Measurements from ENCODE around the gene CYB561D2. TPM values are rescaled to one million over a fixed set of nuclear protein-coding genes. Genes with fewer than 3 reads are reported as not detected.

Gene CYB561D2
- total and polyA plus RNA-seq, 2 donors (not counting 3 experiments of a cell fraction or from before 2014, with no cell fraction given) = 13.6 to 46.0 TPM

DNA sequence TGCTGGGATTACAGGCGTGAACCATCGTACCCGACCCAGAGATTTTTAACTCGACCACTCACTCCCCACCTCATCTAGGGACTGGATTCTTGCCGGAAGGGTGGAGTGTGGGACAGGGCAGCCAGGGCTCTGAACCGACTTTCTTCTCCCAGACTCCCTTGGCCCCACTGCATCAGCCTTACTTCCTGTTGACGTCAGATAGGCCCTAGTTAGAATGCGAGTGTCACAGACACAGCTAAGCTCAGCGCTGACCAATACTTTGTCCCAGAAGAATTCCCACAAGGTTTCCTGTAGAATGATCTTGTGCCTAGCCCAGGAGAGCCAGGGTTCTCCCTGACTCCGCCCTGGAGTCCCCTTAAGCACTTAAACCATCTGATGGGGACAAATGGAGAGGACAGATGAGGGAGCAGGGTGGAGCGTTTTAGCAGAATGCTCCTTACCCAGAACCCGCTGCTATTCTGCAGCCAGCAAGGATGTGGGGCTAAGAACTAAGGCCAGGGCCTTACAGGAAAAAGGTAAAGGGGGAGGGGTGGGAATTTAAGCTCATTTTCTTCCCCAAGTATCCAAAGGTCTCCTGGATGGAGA is 16.8 kb upstream of the CYB561D2 start:
- peaks cover 36% of the 10 kb centered on the region for H3K4me1 ChIP-seq (ENCODE audit: control insufficient read depth, extremely low read depth, insufficient read depth, low read length)
- peak overlapping the region; percentile 93 for H3K4me2 ChIP-seq (ENCODE audit: insufficient read depth, low read length)
- H2AFZ ChIP-seq (ENCODE audit: low read depth, low read length) = no peak overlapping the region
- intact Hi-C loops (cut with micrococcal nuclease) (loop anchor here (1.0 kb wide), 1 partner anchor 11 kb away; no protein-coding TSS in a partner anchor), dilution Hi-C loops (cut with MboI; ENCODE audit: extremely low pct_ligation_motif_present, low sequenced_read_pairs) (no loop called here)
- no peaks in the 10 kb centered on the region for H4K20me1 ChIP-seq (replicated peaks; ENCODE audit: control insufficient read depth, extremely low read depth, insufficient read depth, low read length)
- H3K36me3 ChIP-seq (ENCODE audit: control insufficient read depth in 2 of 2, extremely low read depth in 1 of 2, insufficient read depth in 2 of 2, low read length in 2 of 2) = peaks cover 20 to 29% of the 10 kb centered on the region in 2 experiments
- no peaks in the 10 kb centered on the region for H3K9me1 ChIP-seq (replicated peaks; ENCODE audit: control insufficient read depth, extremely low read depth, insufficient read depth, low read length)
- H3K79me2 ChIP-seq (ENCODE audit: control insufficient read depth, insufficient read depth, low read length) = peaks cover 60% of the 10 kb centered on the region
- peak overlapping the region; percentile 78 for H3K9ac ChIP-seq (replicated peaks; ENCODE audit: extremely low read depth, insufficient read depth, low read length)
- H3K27me3 ChIP-seq (ENCODE audit: control insufficient read depth in 2 of 2, insufficient read depth in 2 of 2, low read length in 2 of 2) = no peaks in the 10 kb centered on the region
- CTCF ChIA-PET = interaction anchor here (1.3 to 5.0 kb wide), 2 partner anchors 10 to 14 kb away, joined by 4 to 66 read pairs; partner anchors contain the start of gene HYAL2
- no peak for TF ChIP-seq GATA2 (IDR thresholded peaks at IDR 0.05; ENCODE audit: insufficient read depth, insufficient read length, low read depth, low read length)
- no peak for TF ChIP-seq EZH2 (IDR thresholded peaks at IDR 0.05; ENCODE audit: borderline replicate concordance, low read depth, low read length, severe bottlenecking)
- TF ChIP-seq, protein P1, sequence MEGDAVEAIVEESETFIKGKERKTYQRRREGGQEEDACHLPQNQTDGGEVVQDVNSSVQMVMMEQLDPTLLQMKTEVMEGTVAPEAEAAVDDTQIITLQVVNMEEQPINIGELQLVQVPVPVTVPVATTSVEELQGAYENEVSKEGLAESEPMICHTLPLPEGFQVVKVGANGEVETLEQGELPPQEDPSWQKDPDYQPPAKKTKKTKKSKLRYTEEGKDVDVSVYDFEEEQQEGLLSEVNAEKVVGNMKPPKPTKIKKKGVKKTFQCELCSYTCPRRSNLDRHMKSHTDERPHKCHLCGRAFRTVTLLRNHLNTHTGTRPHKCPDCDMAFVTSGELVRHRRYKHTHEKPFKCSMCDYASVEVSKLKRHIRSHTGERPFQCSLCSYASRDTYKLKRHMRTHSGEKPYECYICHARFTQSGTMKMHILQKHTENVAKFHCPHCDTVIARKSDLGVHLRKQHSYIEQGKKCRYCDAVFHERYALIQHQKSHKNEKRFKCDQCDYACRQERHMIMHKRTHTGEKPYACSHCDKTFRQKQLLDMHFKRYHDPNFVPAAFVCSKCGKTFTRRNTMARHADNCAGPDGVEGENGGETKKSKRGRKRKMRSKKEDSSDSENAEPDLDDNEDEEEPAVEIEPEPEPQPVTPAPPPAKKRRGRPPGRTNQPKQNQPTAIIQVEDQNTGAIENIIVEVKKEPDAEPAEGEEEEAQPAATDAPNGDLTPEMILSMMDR (IDR thresholded peaks at IDR 0.05; ENCODE audit: extremely low read depth in 1 of 2, insufficient read depth in 1 of 2, low read depth in 1 of 2, low read length in 2 of 2) = no peak
- no peak for TF ChIP-seq FOS (IDR thresholded peaks at IDR 0.05; ENCODE audit: borderline replicate concordance, insufficient read depth, low read length)
- TF ChIP-seq MYC (IDR thresholded peaks at IDR 0.05; ENCODE audit: low read depth, low read length) = no peak
- no peak for TF ChIP-seq POLR2A (IDR thresholded peaks at IDR 0.05; ENCODE audit: low read depth, low read length)
- TF ChIP-seq JUN (IDR thresholded peaks at IDR 0.05; ENCODE audit: borderline replicate concordance, insufficient read depth, insufficient read length, low read depth) = peak; percentile 22
- TF ChIP-seq, protein P2, sequence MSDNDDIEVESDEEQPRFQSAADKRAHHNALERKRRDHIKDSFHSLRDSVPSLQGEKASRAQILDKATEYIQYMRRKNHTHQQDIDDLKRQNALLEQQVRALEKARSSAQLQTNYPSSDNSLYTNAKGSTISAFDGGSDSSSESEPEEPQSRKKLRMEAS (IDR thresholded peaks at IDR 0.05; ENCODE audit: insufficient read depth, insufficient read length) = no peak
- peak; percentile 21 for TF ChIP-seq POLR2AphosphoS5 (IDR thresholded peaks at IDR 0.05; ENCODE audit: insufficient read depth, low read depth, low read length)
- peak; percentile 86 for DNase-seq (ENCODE audit: low read depth, low spot score)
- POLR2A ChIA-PET = interaction anchor here (1.2 to 6.1 kb wide), 2 partner anchors 12 to 70 kb away, joined by 3 to 38 read pairs; partner anchors contain the start of gene HYAL2
- BruUV-seq (replicated peaks) = TSS peak; percentile 13
- peak overlapping the region in 1 of 3 experiments; percentile 24 for H3K4me3 ChIP-seq (replicated peaks in 1 of 3; ENCODE audit: insufficient read depth in 1 of 3, low read depth in 1 of 3, low read length in 3 of 3)
- H3K9me3 ChIP-seq (replicated peaks; ENCODE audit: control insufficient read depth, insufficient read depth, low read length) = no peaks in the 10 kb centered on the region
- H3K27ac ChIP-seq (ENCODE audit: insufficient read depth, low read depth, low read length) = peak overlapping the region; percentile 95
- peak; percentile 93 for FAIRE-seq
